HL-60 (cell line): ENCODE measurements around the gene THEM5.

Source experiments
- CTCF ChIP-seq: IDR thresholded peaks from one replicate; pipeline ENCODE4 v1.5.1; 2011; ENCODE audit warnings: low read length, control low read depth, inconsistent platforms; ENCODE audit not compliant: insufficient read depth
- POLR2AphosphoS5 ChIP-seq: IDR thresholded peaks from 2 replicates; pipeline ENCODE4 v1.6.1; 2012; ENCODE audit warnings: low read depth
- REST ChIP-seq: IDR thresholded peaks from 2 replicates; pipeline ENCODE4 v1.6.1; 2012; ENCODE audit warnings: low read depth; ENCODE audit not compliant: insufficient replicate concordance
- SPI1 ChIP-seq: IDR thresholded peaks from 2 replicates; pipeline ENCODE4 v1.6.1; 2012; ENCODE audit warnings: low read depth, mild to moderate bottlenecking, borderline replicate concordance

GRCh38 chr1:151816548-151817352 is 36.8 kb downstream of the THEM5 start:
- TF ChIP-seq CTCF (no peak), SPI1 (no peak), POLR2AphosphoS5 (no peak), REST (no peak)
